IPS-18c (cell line): ENCODE data around the gene LRMDA.

Experiments used
- H3K4me3 ChIP-seq: 2 replicates; pipeline ENCODE4 v1.7.0; 2013; ENCODE audit warnings: low read depth, mild to moderate bottlenecking, low read length, moderate library complexity; ENCODE audit not compliant: insufficient read depth
- H3K9me3 ChIP-seq: one replicate; pipeline ENCODE4 v1.6.1; 2013; ENCODE audit warnings: mild to moderate bottlenecking, low read length, moderate library complexity; ENCODE audit not compliant: control insufficient read depth, insufficient read depth

The LRMDA gene

DNA sequence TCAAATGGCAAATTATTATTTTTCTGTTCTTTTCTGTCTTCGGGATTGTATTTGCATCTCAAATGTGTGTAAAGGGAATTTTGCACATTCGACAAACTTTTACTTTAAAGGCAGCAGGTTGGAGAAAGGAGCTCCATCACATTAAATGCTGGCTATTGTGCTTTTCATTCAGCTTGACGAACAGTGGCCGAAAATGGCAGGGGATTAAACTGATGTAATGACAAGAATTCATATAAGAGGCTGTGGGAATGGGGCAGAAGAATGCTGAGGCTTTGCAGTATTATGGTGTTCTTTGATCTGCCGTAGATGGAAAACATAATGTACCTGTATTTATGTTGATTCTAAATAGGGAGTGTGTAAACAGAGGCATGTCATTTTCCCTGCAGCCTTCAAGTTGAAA lies 376.0 kb downstream of the LRMDA start:
- Histone ChIP-seq H3K9me3 (peaks cover 2% of the 10 kb centered on the region), H3K4me3 (no peak overlapping the region)

DNA sequence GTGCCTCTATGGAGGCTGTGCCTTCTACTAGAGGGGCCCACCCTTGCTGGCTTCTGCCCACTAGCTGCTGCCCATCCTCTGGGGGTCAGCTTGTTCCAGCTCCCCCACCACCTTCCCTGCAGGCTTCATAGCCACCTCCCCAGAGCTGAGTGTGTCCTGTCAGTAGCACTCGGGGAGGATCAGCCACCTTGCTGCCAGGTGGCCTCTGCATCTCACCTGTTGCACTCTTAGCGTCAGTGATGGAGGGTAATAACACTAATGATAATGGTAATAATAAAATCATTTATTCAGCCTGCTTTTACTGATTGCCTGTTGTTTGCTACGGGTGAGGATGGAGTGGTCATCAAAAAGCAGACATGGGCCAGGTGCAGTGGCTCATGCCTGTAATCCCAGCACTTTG lies 377.6 kb downstream of the LRMDA start:
- Histone ChIP-seq H3K4me3 (no peak overlapping the region), H3K9me3 (peaks cover 5% of the 10 kb centered on the region)

DNA sequence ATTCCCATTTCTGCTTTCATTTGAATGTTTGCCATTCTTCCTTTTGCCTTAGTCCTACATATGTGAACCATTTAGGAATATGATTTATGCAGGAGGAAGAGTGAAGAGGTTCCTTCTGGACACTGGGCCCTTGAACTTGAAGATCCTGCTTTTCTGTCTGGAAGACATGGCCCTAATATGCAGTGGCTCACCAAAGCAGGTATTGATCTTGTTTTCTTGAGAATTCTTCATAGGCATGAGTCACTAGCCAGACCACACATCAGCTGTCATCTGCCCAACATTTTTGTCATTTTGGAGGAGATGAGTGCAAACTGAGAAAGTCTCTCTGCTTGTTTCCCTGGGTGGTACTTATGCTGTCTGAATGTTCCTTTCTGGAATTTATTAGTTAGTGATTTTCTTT lies 382.6 kb downstream of the LRMDA start:
- H3K4me3 ChIP-seq: no peak overlapping the region
- H3K9me3 ChIP-seq: peaks cover 6% of the 10 kb centered on the region

DNA sequence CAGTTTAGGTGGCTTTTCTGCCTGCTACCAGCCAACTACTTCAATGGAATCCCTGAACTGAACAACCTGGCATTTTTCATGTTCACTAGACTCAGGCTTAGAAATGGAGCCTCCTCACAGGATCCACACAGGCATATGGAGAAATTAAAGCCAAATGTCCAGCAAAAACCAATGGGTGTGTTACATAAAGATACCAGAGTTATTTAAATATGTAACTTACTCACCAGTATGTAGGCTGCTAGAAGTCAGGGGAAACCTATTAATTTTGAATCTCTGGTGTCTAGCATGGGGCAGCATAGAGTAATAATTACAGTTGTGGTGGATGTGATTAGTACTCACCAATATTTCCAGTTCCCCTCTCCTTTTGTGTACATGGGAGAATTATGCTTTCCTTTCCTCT lies 383.6 kb downstream of the LRMDA start:
- Histone ChIP-seq H3K9me3 (peaks cover 6% of the 10 kb centered on the region), H3K4me3 (no peak overlapping the region)

DNA sequence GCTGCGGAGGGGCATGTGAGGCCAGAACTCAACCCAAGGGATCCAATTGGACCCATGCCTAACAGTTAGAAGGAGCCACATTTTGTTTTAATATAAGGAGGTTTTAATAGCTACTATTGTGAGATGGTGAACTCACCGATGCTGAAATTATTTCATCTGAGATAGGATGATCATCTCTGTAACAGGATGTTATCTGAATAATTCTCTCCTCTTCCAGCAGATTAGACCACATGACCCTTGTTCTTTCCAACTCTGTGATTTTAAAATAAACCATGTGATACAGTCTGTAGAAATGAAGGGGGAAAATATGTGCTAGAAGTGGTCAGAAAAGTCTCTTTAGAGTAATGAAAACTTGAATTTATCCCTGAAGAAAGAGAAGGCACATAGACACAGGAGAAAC lies 385.8 kb downstream of the LRMDA start:
- peaks cover 8% of the 10 kb centered on the region for H3K9me3 ChIP-seq
- H3K4me3 ChIP-seq: no peak overlapping the region

DNA sequence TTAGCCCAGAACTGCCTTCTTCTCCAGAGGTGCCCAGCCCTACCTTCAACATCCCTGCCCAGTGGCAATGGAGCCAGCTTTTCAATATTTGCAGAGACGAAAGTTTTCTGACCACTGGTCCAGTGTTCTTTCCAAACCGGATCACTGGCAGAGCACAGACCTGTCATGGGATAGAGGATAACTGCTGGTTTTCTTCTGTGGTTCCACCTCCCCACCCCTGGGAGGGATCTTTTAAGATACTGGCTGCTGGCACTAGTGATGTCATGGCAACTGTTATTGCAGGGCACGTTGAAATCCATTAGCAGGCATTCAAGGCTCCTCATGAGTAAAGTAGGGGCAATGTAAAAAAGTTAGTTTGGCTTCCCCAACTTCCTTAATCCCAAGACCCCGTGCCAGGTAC lies 387.1 kb downstream of the LRMDA start:
- no peak overlapping the region for H3K4me3 ChIP-seq
- peaks cover 8% of the 10 kb centered on the region for H3K9me3 ChIP-seq

DNA sequence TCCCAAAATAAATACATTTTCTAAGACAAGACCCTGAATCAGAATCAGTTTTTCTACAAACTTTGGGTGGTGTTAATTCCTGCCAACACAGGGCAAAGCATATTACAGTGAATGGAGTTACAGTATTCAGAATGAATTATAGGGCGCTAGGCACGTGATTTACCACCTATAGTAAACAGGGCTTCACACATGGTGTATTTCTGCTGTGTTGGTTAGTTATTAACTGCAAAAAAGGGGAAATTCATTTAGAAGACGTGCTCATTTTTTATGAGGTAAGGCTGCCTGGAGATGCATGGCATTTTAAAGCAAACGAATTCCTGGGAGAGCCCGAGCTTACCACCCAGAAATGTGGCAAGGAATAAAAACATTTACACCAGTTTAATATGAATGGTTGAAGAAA lies 393.8 kb downstream of the LRMDA start:
- Histone ChIP-seq H3K9me3 (peaks cover 4% of the 10 kb centered on the region), H3K4me3 (no peak overlapping the region)

DNA sequence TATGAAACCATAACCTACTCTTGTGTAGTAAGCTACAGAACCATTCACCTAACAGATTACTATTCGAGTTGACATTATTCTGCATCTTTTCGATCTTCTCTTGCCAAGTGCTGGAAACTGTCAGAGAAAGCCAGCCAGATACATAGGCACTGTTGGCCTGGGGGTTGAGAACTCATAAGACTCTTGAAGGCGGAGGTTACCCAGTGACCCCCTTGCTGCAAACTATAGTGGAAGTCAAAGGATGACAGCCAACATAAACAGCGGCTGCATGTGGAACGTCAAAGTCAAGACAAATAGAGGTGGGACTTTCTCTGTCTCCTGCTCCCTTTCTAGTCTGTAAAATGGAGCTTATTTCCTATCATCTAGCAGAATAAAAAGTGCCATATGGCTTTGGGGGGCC lies 394.2 kb downstream of the LRMDA start:
- H3K9me3 ChIP-seq: peaks cover 4% of the 10 kb centered on the region

DNA sequence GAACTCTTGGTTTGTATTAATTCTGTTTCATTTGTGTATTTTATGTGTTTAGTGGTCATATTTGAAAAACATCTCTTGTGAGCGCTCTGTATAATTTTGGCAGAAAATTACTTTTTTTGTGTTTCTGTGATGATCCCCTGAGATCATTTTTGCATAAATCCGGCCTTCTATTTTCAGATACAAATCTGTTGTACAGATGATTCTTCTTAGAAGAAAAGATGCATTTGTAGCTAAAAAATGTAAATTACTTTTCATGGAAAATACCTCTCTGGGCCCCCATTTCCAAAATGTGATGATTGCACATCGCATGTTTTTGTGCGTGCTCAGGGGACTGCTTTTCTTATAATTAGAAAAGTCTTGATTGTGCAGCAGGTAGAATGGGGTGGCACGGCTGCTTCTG lies 395.4 kb downstream of the LRMDA start:
- Histone ChIP-seq H3K4me3 (no peak overlapping the region), H3K9me3 (peaks cover under 1% of the 10 kb centered on the region)

More for the DNA sequence above, 394.2 kb downstream of the LRMDA start:
- no peak overlapping the region for H3K4me3 ChIP-seq

DNA sequence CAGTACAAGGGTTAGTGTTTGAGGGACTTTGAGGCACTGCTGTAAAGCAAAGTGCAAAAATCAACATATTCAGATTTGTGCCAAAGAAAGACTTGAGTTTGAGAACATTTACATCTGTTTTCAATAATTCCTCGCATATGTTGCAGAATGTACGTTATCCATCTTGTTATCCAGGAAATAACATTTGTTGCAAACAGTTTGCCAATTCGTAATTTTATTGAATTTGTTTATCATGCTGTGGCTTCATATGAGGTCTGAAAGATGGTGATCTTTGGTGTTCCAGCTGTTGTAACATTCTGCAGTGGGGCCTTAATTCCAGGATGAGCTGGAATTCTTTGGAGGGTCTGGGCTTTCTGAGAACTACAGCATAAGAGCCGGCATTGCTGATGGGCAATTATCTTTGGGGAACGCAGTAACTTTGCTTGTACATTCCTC lies 396.2 kb downstream of the LRMDA start:
- no peak overlapping the region for H3K4me3 ChIP-seq
- no peaks in the 10 kb centered on the region for H3K9me3 ChIP-seq

DNA sequence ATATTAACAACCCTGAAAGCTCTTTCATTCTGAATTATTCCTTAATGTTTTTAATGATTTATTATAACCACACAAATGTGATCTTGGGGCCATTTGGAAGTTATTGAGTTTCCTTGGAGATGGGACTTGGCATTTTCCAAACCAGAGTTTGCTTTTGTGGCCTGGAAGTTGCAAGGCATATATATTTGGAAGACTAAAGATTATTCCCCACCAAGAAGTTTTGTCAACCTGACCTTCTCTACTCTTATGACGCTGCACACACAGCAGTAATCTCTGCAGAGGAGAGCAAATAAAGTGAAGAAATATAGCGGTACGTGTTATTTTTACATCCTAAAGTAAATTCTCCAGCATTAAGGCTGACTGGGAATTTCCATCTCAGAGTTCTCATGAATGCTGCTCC lies 397.0 kb downstream of the LRMDA start:
- Histone ChIP-seq H3K9me3 (no peaks in the 10 kb centered on the region), H3K4me3 (no peak overlapping the region)

DNA sequence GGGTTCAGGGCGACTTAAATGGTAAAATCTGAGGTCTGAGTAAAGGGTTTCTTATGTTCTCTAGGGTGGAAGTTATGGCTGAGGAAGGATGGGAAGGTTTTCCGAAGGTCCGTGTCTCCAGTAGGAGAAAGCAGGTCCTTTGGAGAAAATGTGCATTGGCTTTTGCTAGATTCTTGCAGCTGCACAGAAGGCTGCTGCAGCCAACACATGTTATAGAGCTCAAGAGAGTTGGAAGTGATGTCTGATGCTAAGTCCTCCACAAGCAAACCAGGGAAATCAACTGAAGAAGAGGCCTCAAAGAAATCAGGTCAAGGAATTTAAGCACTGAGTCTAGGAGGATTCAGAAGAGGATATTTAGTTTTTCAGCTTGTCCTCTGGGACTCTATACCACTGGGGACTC lies 404.6 kb downstream of the LRMDA start:
- H3K4me3 ChIP-seq: no peak overlapping the region
- H3K9me3 ChIP-seq: no peaks in the 10 kb centered on the region

DNA sequence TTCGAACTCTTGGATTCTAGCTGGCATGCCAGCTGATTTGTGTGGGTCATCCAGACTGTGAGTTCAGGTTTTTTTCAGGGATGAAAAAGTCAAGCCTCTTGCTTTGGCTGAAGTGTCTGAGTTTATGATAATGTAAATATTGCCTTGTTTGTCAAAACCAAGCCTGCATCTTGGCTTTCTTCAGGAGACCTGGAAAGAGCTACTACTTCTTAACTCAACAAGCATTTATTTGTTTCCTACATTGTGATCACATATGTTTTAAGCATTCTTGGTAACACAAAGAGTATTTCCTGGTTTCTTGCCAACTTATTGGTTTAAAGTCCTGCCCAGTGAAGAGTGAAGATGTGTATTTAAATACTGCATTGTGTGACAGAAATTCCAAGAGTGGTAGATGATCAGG lies 407.1 kb downstream of the LRMDA start:
- Histone ChIP-seq H3K4me3 (no peak overlapping the region), H3K9me3 (no peaks in the 10 kb centered on the region)

DNA sequence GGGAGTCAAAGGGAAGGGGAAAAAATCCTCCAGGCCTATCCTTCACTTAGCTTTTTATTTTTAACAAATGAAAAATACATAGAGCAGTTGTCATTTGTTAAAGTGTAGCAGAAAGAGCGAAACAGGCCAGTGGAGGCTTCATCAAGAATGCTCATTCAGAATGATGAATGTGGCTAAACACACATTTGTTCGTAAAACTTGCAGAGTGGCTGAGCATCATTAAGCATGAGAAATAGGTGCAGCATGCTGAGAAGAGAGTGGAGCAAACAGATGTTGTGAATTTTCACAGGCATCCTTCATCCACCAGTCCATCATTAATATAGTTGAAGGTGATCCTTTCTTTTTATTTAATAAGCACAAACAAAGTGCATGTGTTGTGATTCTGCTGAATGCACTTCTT lies 407.6 kb downstream of the LRMDA start:
- Histone ChIP-seq H3K4me3 (no peak overlapping the region), H3K9me3 (no peaks in the 10 kb centered on the region)

DNA sequence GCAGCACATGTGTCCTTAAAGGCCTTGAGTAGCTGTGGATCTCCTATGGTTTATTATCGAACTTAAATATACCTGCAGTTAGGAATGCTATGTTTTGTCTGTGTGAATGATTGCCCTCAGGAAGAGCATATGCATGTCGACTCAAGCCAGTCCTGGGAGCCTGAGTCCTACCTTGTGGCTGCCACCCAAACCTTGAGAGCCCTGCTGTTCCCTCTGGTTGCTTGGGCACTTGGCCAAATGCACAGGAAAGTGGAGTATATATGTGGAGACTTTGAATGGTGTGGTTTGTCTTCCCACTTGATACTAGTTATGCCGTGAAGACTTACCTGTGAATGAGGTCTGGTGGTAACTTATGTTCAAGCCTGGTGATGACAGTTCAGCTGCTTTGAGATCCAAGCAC lies 409.8 kb downstream of the LRMDA start:
- no peak overlapping the region for H3K4me3 ChIP-seq
- H3K9me3 ChIP-seq: no peaks in the 10 kb centered on the region

DNA sequence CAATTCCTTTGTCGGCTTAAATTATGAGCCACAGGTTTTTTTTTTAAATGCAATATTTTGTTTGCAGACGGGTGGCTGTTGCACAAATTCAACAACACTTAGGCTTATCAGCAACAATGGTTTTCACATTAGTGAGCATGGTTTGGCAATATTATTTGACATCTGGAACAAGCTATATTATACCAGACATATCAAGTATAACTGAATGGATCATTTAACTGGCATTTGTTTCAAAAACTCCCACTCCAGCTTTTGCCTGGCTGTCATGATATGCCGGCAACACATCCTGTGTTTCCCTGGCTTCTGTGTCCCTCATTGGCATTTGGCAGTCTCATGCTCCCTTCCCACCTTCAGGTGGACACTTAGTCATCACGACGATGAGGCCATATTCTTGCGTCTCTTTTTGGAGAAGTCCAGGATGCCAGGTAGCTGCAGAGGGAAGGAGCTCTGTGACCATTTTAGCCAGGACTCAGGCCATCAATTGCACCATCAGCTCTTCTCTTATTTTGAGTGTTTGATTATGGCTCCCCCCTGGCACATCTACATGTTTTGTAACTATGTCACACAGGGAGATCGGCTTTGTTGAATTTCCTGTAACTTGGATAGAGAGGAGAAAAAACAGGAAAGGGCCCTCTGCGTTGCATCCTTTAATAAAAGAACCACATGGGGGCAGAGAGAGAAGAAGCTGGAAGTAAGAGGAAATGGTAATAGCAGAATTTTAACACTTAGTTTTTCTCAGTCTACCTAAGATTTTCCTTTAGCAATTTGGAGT lies 413.9 kb downstream of the LRMDA start:
- no peak overlapping the region for H3K4me3 ChIP-seq
- H3K9me3 ChIP-seq: peaks cover 2% of the 10 kb centered on the region

DNA sequence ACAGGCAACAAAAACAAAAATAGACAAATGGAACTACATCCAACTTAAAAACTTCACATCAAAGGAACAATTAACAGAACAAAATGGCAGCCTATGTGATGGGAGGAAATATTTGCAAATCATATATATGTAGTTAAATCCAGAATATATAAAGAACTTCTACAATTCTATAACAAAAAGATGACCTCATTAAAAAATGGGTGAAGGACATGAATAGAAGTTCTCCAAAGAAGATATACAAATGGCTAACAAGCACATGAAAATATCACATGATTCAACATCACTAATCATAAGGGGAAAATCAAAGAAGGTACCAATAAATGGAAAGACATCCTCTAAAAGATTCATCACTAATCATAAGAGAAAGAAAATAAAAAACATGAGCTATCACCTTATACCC lies 416.1 kb downstream of the LRMDA start:
- peaks cover 2% of the 10 kb centered on the region for H3K9me3 ChIP-seq
- H3K4me3 ChIP-seq: no peak overlapping the region

DNA sequence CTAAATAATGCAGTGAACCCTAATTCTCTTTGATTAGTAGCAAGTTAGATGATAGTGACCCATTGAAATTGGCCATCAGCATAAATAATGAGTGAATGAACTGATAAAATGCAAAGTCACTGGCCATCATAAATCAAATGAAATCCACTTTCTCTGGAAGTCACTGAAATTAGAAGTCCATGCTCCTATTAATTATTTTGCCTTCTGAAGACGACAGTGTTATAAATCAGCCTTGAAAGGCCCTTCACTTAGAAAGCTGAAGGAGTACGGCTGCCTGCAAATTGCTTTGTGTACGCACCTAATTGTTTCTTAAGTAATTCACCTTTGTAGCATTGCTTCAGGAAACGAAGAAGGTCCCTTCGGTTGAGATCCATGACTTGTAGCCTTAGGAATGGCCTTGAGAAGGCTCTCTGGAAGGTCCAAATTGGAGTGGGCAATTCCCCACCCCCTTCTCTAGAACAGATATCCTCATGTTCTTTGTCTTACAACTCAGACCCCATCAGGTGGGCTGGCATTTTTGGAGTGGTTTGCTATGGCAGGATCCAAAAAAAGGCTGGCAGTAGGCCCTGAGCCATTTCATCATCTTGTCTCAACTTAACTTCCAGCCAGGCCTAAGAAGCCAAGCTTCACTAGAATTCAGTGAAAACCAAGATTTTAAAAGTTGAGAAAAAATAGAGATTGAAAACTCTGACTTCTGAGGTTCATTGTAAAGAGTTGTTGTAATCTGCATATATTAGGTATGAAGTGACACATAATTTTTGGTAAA lies 420.3 kb downstream of the LRMDA start:
- H3K4me3 ChIP-seq: no peak overlapping the region
- peaks cover 2% of the 10 kb centered on the region for H3K9me3 ChIP-seq
